CD14-positive monocyte (primary cell): Measurements from ENCODE around the gene TMEM185A. TPM values are rescaled to one million over a fixed set of nuclear protein-coding genes. Genes with fewer than 3 reads are reported as not detected.
"Not testable (repeated sequence)": the region's sequence is repeated elsewhere in the genome, so short reads cannot be mapped to it uniquely, and the experiment has no call there.

ENCODE experiments used
- DNase-seq, 3 donors: peaks; one replicate each; pipeline ENCODE4 v3.0.0-alpha.2; 2011 to 2022
- H2AFZ ChIP-seq: 2 replicates; pipeline ENCODE4 v1.6.0; 2012; ENCODE audit warnings: mild to moderate bottlenecking, low read depth, low read length, inconsistent platforms; ENCODE audit not compliant: insufficient read depth, poor library complexity, severe bottlenecking
- H3K27ac ChIP-seq, 2 donors: 1 replicate in 1 of 2; 2 replicates in 1 of 2; pipeline ENCODE4 v1.5.1; 2012 to 2013; ENCODE audit warnings: low read length in 2 of 2, control low read depth in 1 of 2, inconsistent platforms in 1 of 2, low read depth in 1 of 2, mild to moderate bottlenecking in 1 of 2
- H3K27me3 ChIP-seq, 2 donors: one replicate each; pipeline versions ENCODE4 v1.6.0 to v1.6.1; 2011 to 2013; ENCODE audit warnings: low read length in 2 of 2; ENCODE audit not compliant: control insufficient read depth in 2 of 2, insufficient read depth in 2 of 2
- H3K36me3 ChIP-seq, 2 donors: replicated peaks in 1 of 2; 1 replicate in 1 of 2; 2 replicates in 1 of 2; pipeline versions ENCODE4 v1.5.1 to v1.6.1; 2012 to 2013; ENCODE audit warnings: low read length in 2 of 2, control low read depth in 1 of 2, inconsistent platforms in 1 of 2, mild to moderate bottlenecking in 1 of 2; ENCODE audit not compliant: insufficient read depth in 2 of 2, control insufficient read depth in 1 of 2
- H3K4me1 ChIP-seq, 2 donors: 1 replicate in 1 of 2; 2 replicates in 1 of 2; pipeline versions ENCODE4 v1.5.1 to v1.6.1; 2012 to 2013; ENCODE audit warnings: low read length in 2 of 2, control low read depth in 1 of 2, inconsistent platforms in 1 of 2, mild to moderate bottlenecking in 1 of 2, moderate library complexity in 1 of 2; ENCODE audit not compliant: insufficient read depth in 2 of 2, control insufficient read depth in 1 of 2
- H3K4me2 ChIP-seq: replicated peaks from 2 replicates; pipeline ENCODE3; 2012; ENCODE audit warnings: low read length, moderate library complexity, mild to moderate bottlenecking; ENCODE audit not compliant: poor library complexity, severe bottlenecking; ENCODE audit errors: extremely low read depth
- H3K4me3 ChIP-seq, 3 experiments: fragments of 200-600 bp in 1 of 3; sonication (generic) in 1 of 3; replicated peaks in 1 of 3; 1 replicate in 2 of 3; 2 replicates in 1 of 3; pipeline ENCODE4 v1.5.1; 2011 to 2013; ENCODE audit warnings: low read length in 3 of 3, mild to moderate bottlenecking in 3 of 3, control low read depth in 2 of 3, low read depth in 2 of 3, inconsistent platforms in 1 of 3, moderate library complexity in 1 of 3
- H3K79me2 ChIP-seq: 2 replicates; pipeline ENCODE4 v1.6.0; 2012; ENCODE audit warnings: mild to moderate bottlenecking, control low read depth, inconsistent platforms, low read length, moderate library complexity; ENCODE audit not compliant: insufficient read depth
- H3K9ac ChIP-seq: 2 replicates; pipeline ENCODE4 v1.6.0; 2017; ENCODE audit warnings: low read length, mild to moderate bottlenecking; ENCODE audit not compliant: insufficient read depth, poor library complexity, severe bottlenecking
- H3K9me3 ChIP-seq, 2 donors: replicated peaks in 1 of 2; 1 replicate in 1 of 2; 2 replicates in 1 of 2; pipeline versions ENCODE4 v1.5.1 to v1.6.1; 2012 to 2013; ENCODE audit warnings: low read length in 2 of 2, control low read depth in 1 of 2; ENCODE audit not compliant: control insufficient read depth in 1 of 2, insufficient read depth in 1 of 2
- H4K20me1 ChIP-seq: 2 replicates; pipeline ENCODE4 v1.6.0; 2012; ENCODE audit warnings: mild to moderate bottlenecking, low read length, control low read depth, moderate library complexity; ENCODE audit not compliant: insufficient read depth
- H3K27ac Mint-ChIP-seq, 7 donors: one replicate each; pipeline ENCODE4 v1.8.0; 2020; ENCODE audit warnings: mild to moderate bottlenecking in 7 of 7, mixed read lengths in 7 of 7, moderate library complexity in 6 of 7, inconsistent platforms in 2 of 7
- H3K27me3 Mint-ChIP-seq, 3 donors: one replicate each; pipeline ENCODE4 v1.8.0; 2021 to 2022; ENCODE audit warnings: low read depth in 3 of 3, mild to moderate bottlenecking in 3 of 3, mixed read lengths in 3 of 3, moderate library complexity in 3 of 3, inconsistent platforms in 1 of 3
- H3K36me3 Mint-ChIP-seq, 2 donors: one replicate each; pipeline ENCODE4 v1.8.0; 2020; ENCODE audit warnings: mixed read lengths in 2 of 2, inconsistent platforms in 1 of 2, mild to moderate bottlenecking in 1 of 2
- H3K4me1 Mint-ChIP-seq: one replicate; pipeline ENCODE4 v1.8.0; 2020; ENCODE audit warnings: mild to moderate bottlenecking, mixed read lengths
- H3K4me3 Mint-ChIP-seq, 2 donors: one replicate each; pipeline ENCODE4 v1.8.0; 2020; ENCODE audit warnings: mild to moderate bottlenecking in 2 of 2, mixed read lengths in 2 of 2, moderate library complexity in 1 of 2
- H3K9me3 Mint-ChIP-seq, 7 donors: one replicate each; pipeline ENCODE4 v1.8.0; 2020 to 2022; ENCODE audit warnings: mixed read lengths in 7 of 7, mild to moderate bottlenecking in 6 of 7, moderate library complexity in 6 of 7, inconsistent platforms in 2 of 7
- WGBS: methylation state at CpG from one replicate; pipeline ENCODE4 v1.1.5; 2013; ENCODE audit warnings: missing lambda C conversion rate; ENCODE audit not compliant: insufficient coverage; 5-methylcytosine and 5-hydroxymethylcytosine counted together
- intact Hi-C, 2 donors: fragments of 100-400 bp; cut with micrococcal nuclease; formaldehyde crosslinking; loops; one replicate each; pipeline versions ENCODE4 v1.15.0 to v1.15.1; 2023
- polyA plus RNA-seq, 3 donors: library from polyadenylated mRNA; depleted of rRNA in 1 of 3; unstranded in 2 of 3; stranded (reverse) in 1 of 3; fragments of 300-500 nt in 2 of 3; fragments of >200 nt in 1 of 3; fragmentation: Illumina TruSeq in 2 of 3; gene quantifications; 1 replicate in 2 of 3; 2 replicates in 1 of 3; pipeline ENCODE4 v1.2.3, GENCODE V29; 2012 to 2021

Gene TMEM185A
- polyA plus RNA-seq, 3 donors, result 9.1 to 12.8 (median 12.0) TPM

- H3K27ac ChIP-seq, intact Hi-C loops, H3K4me1 ChIP-seq, H3K4me3 Mint-ChIP-seq, H3K4me1 Mint-ChIP-seq, H3K4me3 ChIP-seq, H3K27me3 Mint-ChIP-seq, H4K20me1 ChIP-seq, H3K9me3 ChIP-seq, H3K27ac Mint-ChIP-seq, H3K9ac ChIP-seq, H3K36me3 Mint-ChIP-seq, H3K9me3 Mint-ChIP-seq, H3K79me2 ChIP-seq, H3K4me2 ChIP-seq, H2AFZ ChIP-seq, H3K27me3 ChIP-seq, DNase-seq, H3K36me3 ChIP-seq: not testable (repeated sequence)
- WGBS, result no CpG with 5 or more reads among the region's 8 CpGs
Observed at GRCh38 chrX:149675554-149675953, 44.0 kb upstream of the TMEM185A start.

GRCh38 chrX:149675088-149675487 is 43.5 kb upstream of the TMEM185A start:
- H3K79me2 ChIP-seq, H3K36me3 ChIP-seq, H3K9me3 Mint-ChIP-seq, H3K27me3 Mint-ChIP-seq, H3K9me3 ChIP-seq, H3K4me3 Mint-ChIP-seq, H3K4me1 ChIP-seq, H2AFZ ChIP-seq, H3K36me3 Mint-ChIP-seq, H3K27ac Mint-ChIP-seq, H3K27ac ChIP-seq, H3K4me3 ChIP-seq, H3K4me2 ChIP-seq, H3K4me1 Mint-ChIP-seq, intact Hi-C loops, H3K27me3 ChIP-seq, H3K9ac ChIP-seq, DNase-seq, H4K20me1 ChIP-seq: not testable (repeated sequence)
- no CpG with 5 or more reads among the region's 3 CpGs for WGBS

- H3K36me3 Mint-ChIP-seq, H3K9me3 Mint-ChIP-seq, H3K27ac ChIP-seq, H3K36me3 ChIP-seq, H3K27me3 Mint-ChIP-seq, H3K4me3 ChIP-seq, H4K20me1 ChIP-seq, H3K4me1 Mint-ChIP-seq, H3K27ac Mint-ChIP-seq, intact Hi-C loops, H2AFZ ChIP-seq, H3K79me2 ChIP-seq, H3K9ac ChIP-seq, DNase-seq, H3K9me3 ChIP-seq, H3K27me3 ChIP-seq, H3K4me3 Mint-ChIP-seq, H3K4me2 ChIP-seq, H3K4me1 ChIP-seq: not testable (repeated sequence)
- no CpG with 5 or more reads among the region's 6 CpGs for WGBS
Observed at GRCh38 chrX:149660613-149661012, 29.0 kb upstream of the TMEM185A start.

GRCh38 chrX:149656260-149656884 is 24.8 kb upstream of the TMEM185A start:
- H3K27me3 ChIP-seq, intact Hi-C loops, H3K4me1 Mint-ChIP-seq, H3K9me3 Mint-ChIP-seq, H3K9ac ChIP-seq, H3K4me3 ChIP-seq, H3K4me2 ChIP-seq, H3K27ac Mint-ChIP-seq, H3K27ac ChIP-seq, H3K4me1 ChIP-seq, H3K36me3 Mint-ChIP-seq, H3K36me3 ChIP-seq, H3K79me2 ChIP-seq, DNase-seq, H2AFZ ChIP-seq, H4K20me1 ChIP-seq, H3K9me3 ChIP-seq, H3K27me3 Mint-ChIP-seq, H3K4me3 Mint-ChIP-seq: not testable (repeated sequence)
- no CpG with 5 or more reads among the region's 5 CpGs for WGBS
